DND-41 (cell line): ENCODE results near the gene ENTPD5.

Experiments
- ATAC-seq: fragments of 200-7000 bp; cut with Tn5 transposase; 3 replicates; pipeline ENCODE4 v1.9.1; 2021; ENCODE audit warnings: low read depth; ENCODE audit not compliant: insufficient read depth
- DNase-seq: peaks from one replicate; pipeline ENCODE4 v3.0.0-alpha.2; 2020
- H2AFZ ChIP-seq: 2 replicates; pipeline ENCODE4 v1.6.0; 2012; ENCODE audit warnings: low read depth, low read length
- H3K27ac ChIP-seq: 2 replicates; pipeline ENCODE4 v1.5.1; 2012; ENCODE audit warnings: low read length, inconsistent platforms
- H3K27me3 ChIP-seq: fragments of 200-600 bp; sonication (generic); 2 replicates; pipeline ENCODE4 v1.6.0; 2012; ENCODE audit warnings: low read length, mild to moderate bottlenecking, inconsistent platforms; ENCODE audit not compliant: insufficient read depth, poor library complexity
- H3K36me3 ChIP-seq: 2 replicates; pipeline ENCODE4 v1.5.1; 2012; ENCODE audit warnings: low read length, inconsistent platforms; ENCODE audit not compliant: insufficient read depth
- H3K4me1 ChIP-seq: 2 replicates; pipeline ENCODE4 v1.5.1; 2012; ENCODE audit warnings: mild to moderate bottlenecking, low read length; ENCODE audit not compliant: insufficient read depth
- H3K4me2 ChIP-seq: 2 replicates; pipeline ENCODE4 v1.6.0; 2012; ENCODE audit warnings: mild to moderate bottlenecking, moderate library complexity, low read length, inconsistent platforms; ENCODE audit not compliant: insufficient read depth
- H3K4me3 ChIP-seq, 2 experiments: fragments of 200-600 bp in 1 of 2; shearing (Covaris generic) in 1 of 2; 2 replicates each; pipeline ENCODE4 v1.5.1; 2012 to 2016; ENCODE audit warnings: inconsistent platforms in 2 of 2, low read length in 2 of 2, mild to moderate bottlenecking in 2 of 2, low read depth in 1 of 2, moderate library complexity in 1 of 2
- H3K79me2 ChIP-seq: 2 replicates; pipeline ENCODE4 v1.6.0; 2012; ENCODE audit warnings: low read length, inconsistent platforms; ENCODE audit not compliant: insufficient read depth
- H3K9ac ChIP-seq: 2 replicates; pipeline ENCODE4 v1.6.0; 2012; ENCODE audit warnings: low read depth, mild to moderate bottlenecking, inconsistent platforms, low read length, moderate library complexity
- H3K9me3 ChIP-seq: 2 replicates; pipeline ENCODE4 v1.5.1; 2012; ENCODE audit warnings: low read length, moderate library complexity, mild to moderate bottlenecking, inconsistent platforms; ENCODE audit not compliant: insufficient read depth, severe bottlenecking
- H4K20me1 ChIP-seq: 2 replicates; pipeline ENCODE4 v1.6.0; 2012; ENCODE audit warnings: low read length; ENCODE audit not compliant: insufficient read depth
- CTCF ChIP-seq: IDR thresholded peaks from 2 replicates; pipeline ENCODE4 v1.5.1; 2012; ENCODE audit warnings: borderline replicate concordance, low read length, moderate library complexity, mild to moderate bottlenecking; ENCODE audit not compliant: poor library complexity, severe bottlenecking; ENCODE audit errors: extremely low read depth
- EZH2 ChIP-seq: IDR thresholded peaks from 3 replicates; pipeline ENCODE4 v1.6.1; 2012; ENCODE audit warnings: borderline replicate concordance, low read depth, mild to moderate bottlenecking, moderate library complexity, low read length, inconsistent platforms; ENCODE audit not compliant: severe bottlenecking

The ENTPD5 gene

GRCh38 chr14:73961192-73961591 lies 57.9 kb downstream of the ENTPD5 start:
- no peak overlapping the region for H3K4me2 ChIP-seq
- no peaks in the 10 kb centered on the region for H3K9me3 ChIP-seq
- TF ChIP-seq CTCF: no peak
- no peak for TF ChIP-seq EZH2
- no peak for ATAC-seq
- no peak for DNase-seq
- H3K9ac ChIP-seq: no peak overlapping the region
- H4K20me1 ChIP-seq: no peaks in the 10 kb centered on the region
- no peaks in the 10 kb centered on the region for H3K27me3 ChIP-seq
- H3K79me2 ChIP-seq: no peaks in the 10 kb centered on the region
- H2AFZ ChIP-seq: no peak overlapping the region
- H3K27ac ChIP-seq: no peak overlapping the region
- H3K4me1 ChIP-seq: no peaks in the 10 kb centered on the region
- no peak overlapping the region for H3K4me3 ChIP-seq
- peaks cover 79% of the 10 kb centered on the region for H3K36me3 ChIP-seq

GRCh38 chr14:73958591-73958990 lies 60.5 kb downstream of the ENTPD5 start:
- H3K79me2 ChIP-seq: no peaks in the 10 kb centered on the region
- H3K9ac ChIP-seq: no peak overlapping the region
- peaks cover 79% of the 10 kb centered on the region for H3K36me3 ChIP-seq
- H4K20me1 ChIP-seq: no peaks in the 10 kb centered on the region
- no peak overlapping the region for H3K4me2 ChIP-seq
- no peak overlapping the region for H2AFZ ChIP-seq
- ATAC-seq (no peak), DNase-seq (no peak)
- H3K27me3 ChIP-seq: no peaks in the 10 kb centered on the region
- TF ChIP-seq EZH2 (no peak), CTCF (no peak)
- no peak overlapping the region for H3K4me3 ChIP-seq
- H3K9me3 ChIP-seq: no peaks in the 10 kb centered on the region
- H3K27ac ChIP-seq: no peak overlapping the region
- no peaks in the 10 kb centered on the region for H3K4me1 ChIP-seq

- Histone ChIP-seq H3K9ac (no peak overlapping the region), H3K27ac (no peak overlapping the region), H3K4me3 (no peak overlapping the region), H4K20me1 (no peaks in the 10 kb centered on the region), H3K27me3 (no peaks in the 10 kb centered on the region), H3K4me2 (no peak overlapping the region), H3K4me1 (peaks cover 11% of the 10 kb centered on the region), H3K79me2 (peaks cover 13% of the 10 kb centered on the region), H3K36me3 (peaks cover 58% of the 10 kb centered on the region), H2AFZ (no peak overlapping the region), H3K9me3 (no peaks in the 10 kb centered on the region)
- no peak for TF ChIP-seq EZH2
- TF ChIP-seq CTCF: no peak
- DNase-seq (no peak), ATAC-seq (no peak)
Measured at GRCh38 chr14:73955674-73956073, 63.4 kb downstream of the ENTPD5 start.

- ATAC-seq (no peak), DNase-seq (no peak)
- H3K27me3 ChIP-seq: no peaks in the 10 kb centered on the region
- TF ChIP-seq EZH2: no peak
- TF ChIP-seq CTCF: no peak
- H3K79me2 ChIP-seq: peaks cover 19% of the 10 kb centered on the region
- H3K36me3 ChIP-seq: peaks cover 41% of the 10 kb centered on the region
- no peak overlapping the region for H3K4me3 ChIP-seq
- H3K27ac ChIP-seq: no peak overlapping the region
- no peak overlapping the region for H3K9ac ChIP-seq
- peaks cover 21% of the 10 kb centered on the region for H3K4me1 ChIP-seq
- H4K20me1 ChIP-seq: no peaks in the 10 kb centered on the region
- H2AFZ ChIP-seq: no peak overlapping the region
- H3K9me3 ChIP-seq: no peaks in the 10 kb centered on the region
- H3K4me2 ChIP-seq: no peak overlapping the region
Measured at GRCh38 chr14:73953731-73954130, 65.4 kb downstream of the ENTPD5 start.
